ENCODE measurements around the gene CSTF3. TPM values are rescaled to one million over a fixed set of nuclear protein-coding genes. Genes with fewer than 3 reads are reported as not detected.
"Not testable (repeated sequence)": the region's sequence is repeated elsewhere in the genome, so short reads cannot be mapped to it uniquely, and the experiment has no call there.

CSTF3 gene
- total RNA-seq, 1 experiment from 2014 or later = 45.6 TPM

- Histone ChIP-seq H3K4me1 (peaks cover 52% of the 10 kb centered on the region), H3K4me3 (ENCODE audit: low read depth, low read length) (no peak overlapping the region), H3K27me3 (replicated peaks; ENCODE audit: control insufficient read depth, insufficient read depth, low read length) (no peaks in the 10 kb centered on the region), H3K36me3 (ENCODE audit: control insufficient read depth, insufficient read depth, low read length) (no peaks in the 10 kb centered on the region), H3K9me3 (no peaks in the 10 kb centered on the region)
- ChIA-PET POLR2A (no interaction called here), CTCF (no interaction called here)
- TF ChIP-seq CTCF (IDR thresholded peaks at IDR 0.05; ENCODE audit: insufficient read depth in 1 of 2, low read depth in 1 of 2, low read length in 1 of 2, severe bottlenecking in 1 of 2, unreplicated experiment in 1 of 2) = no peak
- Mint-ChIP-seq H3K27ac (ENCODE audit: unreplicated experiment) (peak overlapping the region; percentile 63), H3K36me3 (ENCODE audit: insufficient read depth, unreplicated experiment) (peaks cover 21% of the 10 kb centered on the region), H3K27me3 (ENCODE audit: insufficient read depth, unreplicated experiment) (no peaks in the 10 kb centered on the region), H3K4me3 (ENCODE audit: unreplicated experiment) (no peak overlapping the region), H3K4me1 (ENCODE audit: low read depth, unreplicated experiment) (peaks cover 37% of the 10 kb centered on the region), H3K9me3 (ENCODE audit: unreplicated experiment) (no peaks in the 10 kb centered on the region)
- no peak for DNase-seq
- no TSS peak for BruUV-seq (replicated peaks)
- intact Hi-C loops (cut with micrococcal nuclease; ENCODE audit: unreplicated experiment) = no loop called here
Measured at GRCh38 chr11:33178443-33179180, 17.3 kb upstream of the CSTF3 start.

- Histone ChIP-seq H3K4me3 (ENCODE audit: low read depth, low read length) (no peak overlapping the region), H3K4me1 (peaks cover 48% of the 10 kb centered on the region), H3K36me3 (ENCODE audit: control insufficient read depth, insufficient read depth, low read length) (no peaks in the 10 kb centered on the region), H3K9me3 (no peaks in the 10 kb centered on the region), H3K27me3 (replicated peaks; ENCODE audit: control insufficient read depth, insufficient read depth, low read length) (no peaks in the 10 kb centered on the region)
- peaks cover 37% of the 10 kb centered on the region for H3K4me1 Mint-ChIP-seq (ENCODE audit: low read depth, unreplicated experiment)
- no peak overlapping the region for H3K4me3 Mint-ChIP-seq (ENCODE audit: unreplicated experiment)
- no peak for TF ChIP-seq CTCF (IDR thresholded peaks at IDR 0.05; ENCODE audit: insufficient read depth in 1 of 2, low read depth in 1 of 2, low read length in 1 of 2, severe bottlenecking in 1 of 2, unreplicated experiment in 1 of 2)
- intact Hi-C loops (cut with micrococcal nuclease; ENCODE audit: unreplicated experiment) = no loop called here
- peak overlapping the region; percentile 63 for H3K27ac Mint-ChIP-seq (ENCODE audit: unreplicated experiment)
- H3K27me3 Mint-ChIP-seq (ENCODE audit: insufficient read depth, unreplicated experiment) = no peaks in the 10 kb centered on the region
- CTCF ChIA-PET = interaction anchor here (0.6 kb wide), 2 partner anchors 116 to 205 kb away, joined by 4 read pairs; no protein-coding TSS in a partner anchor
- POLR2A ChIA-PET = no interaction called here
- no peak for DNase-seq
- H3K9me3 Mint-ChIP-seq (ENCODE audit: unreplicated experiment) = no peaks in the 10 kb centered on the region
- H3K36me3 Mint-ChIP-seq (ENCODE audit: insufficient read depth, unreplicated experiment) = peaks cover 16% of the 10 kb centered on the region
- no TSS peak for BruUV-seq (replicated peaks)
Measured at GRCh38 chr11:33177676-33178336, 16.5 kb upstream of the CSTF3 start.

DNA sequence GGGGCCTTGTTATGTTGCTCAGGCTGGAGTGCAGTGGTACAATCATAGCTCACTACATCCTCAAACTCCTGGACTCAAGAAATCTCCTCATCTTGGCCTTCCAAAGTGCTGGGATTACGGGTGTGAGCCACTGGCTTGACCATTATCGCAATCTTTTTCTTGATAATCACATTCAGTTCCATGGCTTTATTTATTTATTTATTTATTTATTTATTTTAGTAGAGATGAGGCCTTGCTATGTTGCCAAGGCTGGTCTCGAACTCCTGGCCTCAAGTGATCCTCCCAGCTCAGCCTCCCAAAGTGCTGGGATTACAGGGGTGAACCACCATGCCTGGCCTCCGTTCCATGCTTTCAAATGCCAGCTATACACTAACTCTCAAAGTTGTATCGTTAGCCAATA, 15.5 kb upstream of the CSTF3 start:
- H3K4me3 ChIP-seq (ENCODE audit: low read depth, low read length); H3K27me3 Mint-ChIP-seq (ENCODE audit: insufficient read depth, unreplicated experiment); DNase-seq; BruUV-seq (replicated peaks); POLR2A ChIA-PET; H3K27me3 ChIP-seq (replicated peaks; ENCODE audit: control insufficient read depth, insufficient read depth, low read length); CTCF ChIA-PET; H3K36me3 Mint-ChIP-seq (ENCODE audit: insufficient read depth, unreplicated experiment); H3K9me3 ChIP-seq; H3K36me3 ChIP-seq (ENCODE audit: control insufficient read depth, insufficient read depth, low read length); H3K9me3 Mint-ChIP-seq (ENCODE audit: unreplicated experiment); H3K27ac Mint-ChIP-seq (ENCODE audit: unreplicated experiment); H3K4me3 Mint-ChIP-seq (ENCODE audit: unreplicated experiment); intact Hi-C loops (cut with micrococcal nuclease; ENCODE audit: unreplicated experiment): not testable (repeated sequence)
- H3K4me1 ChIP-seq = peaks cover 43% of the 10 kb centered on the region
- H3K4me1 Mint-ChIP-seq (ENCODE audit: low read depth, unreplicated experiment) = peaks cover 35% of the 10 kb centered on the region
